K562 (cell line): ENCODE data around the gene B3GLCT. TPM values are rescaled to one million over a fixed set of nuclear protein-coding genes. Genes with fewer than 3 reads are reported as not detected.

ENCODE experiments used
- ATAC-seq: fragments of 200-7000 bp; cut with Tn5 transposase; 3 replicates; pipeline ENCODE4 v1.9.1; 2020; ENCODE audit warnings: moderate library complexity
- BruUV-seq: library from RNA; stranded (reverse); fragments of 400-500 nt; replicated peaks from 2 replicates; lab custom pipeline; 2021; lab: Mats Ljungman, UMichigan
- CTCF ChIA-PET: fragments of 300-600 bp; formaldehyde crosslinking; extraction: SDS; loops from one replicate; lab custom pipeline; 2021; ENCODE audit warnings: low intra/inter-chr PET ratio; lab: Yijun Ruan, JAX
- POLR2A ChIA-PET: fragments of 300-600, 350-650 bp; sonication (Branson Sonifier 250); formaldehyde crosslinking; extraction: SDS; loops from one replicate; lab custom pipeline; 2021; ENCODE audit warnings: antibody characterized with exemption, inconsistent platforms; lab: Yijun Ruan, JAX
- DNase-seq, 4 experiments: peaks; one replicate each; pipeline versions ENCODE4 v3.0.0 to v3.0.0-alpha.2; 2011 to 2018; ENCODE audit warnings: low spot score in 3 of 4, mixed read lengths in 3 of 4; ENCODE audit errors: extremely low read depth in 1 of 4
- FAIRE-seq: peaks from 2 replicates; lab custom pipeline; 2011; peaks lifted over from hg19 to GRCh38; lab: Jason Lieb, UNC
- H2AFZ ChIP-seq: 2 replicates; pipeline ENCODE4 v1.6.0; 2011; ENCODE audit warnings: low read depth, low read length, control low read depth, inconsistent platforms
- H3K27ac ChIP-seq: fragments of 200-600 bp; 3 replicates; pipeline ENCODE4 v1.8.0; 2011; ENCODE audit warnings: low read depth, mild to moderate bottlenecking, control low read depth, inconsistent platforms, low read length, moderate library complexity, mixed read lengths; ENCODE audit errors: extremely low read depth
- H3K27me3 ChIP-seq, 2 experiments: fragments of 300-600 bp in 1 of 2; 2 replicates in 1 of 2; 3 replicates in 1 of 2; pipeline versions ENCODE4 v1.6.0 to v1.8.0; 2011; ENCODE audit warnings: inconsistent platforms in 2 of 2, low read length in 2 of 2, mild to moderate bottlenecking in 1 of 2, mixed read lengths in 1 of 2, moderate library complexity in 1 of 2; ENCODE audit not compliant: control insufficient read depth in 2 of 2, insufficient read depth in 2 of 2
- H3K36me3 ChIP-seq: fragments of 300-600 bp; 3 replicates; pipeline ENCODE4 v1.8.0; 2011; ENCODE audit warnings: mild to moderate bottlenecking, low read length, inconsistent platforms; ENCODE audit not compliant: control insufficient read depth, insufficient read depth
- H3K4me1 ChIP-seq, 2 experiments: fragments of 200-600 bp in 1 of 2; replicated peaks in 1 of 2; 2 replicates in 1 of 2; 3 replicates in 1 of 2; pipeline versions ENCODE4 v1.5.1 to v1.8.0; 2011; ENCODE audit warnings: inconsistent platforms in 2 of 2, low read length in 2 of 2, mild to moderate bottlenecking in 1 of 2, mixed read lengths in 1 of 2, moderate library complexity in 1 of 2; ENCODE audit not compliant: control insufficient read depth in 2 of 2, insufficient read depth in 2 of 2
- H3K4me2 ChIP-seq: 2 replicates; pipeline ENCODE4 v1.6.1; 2011; ENCODE audit warnings: low read length, control low read depth, inconsistent platforms, mixed read lengths; ENCODE audit not compliant: insufficient read depth
- H3K4me3 ChIP-seq: fragments of 200-600 bp; sonication (generic), shearing (Covaris generic); 2 replicates; pipeline ENCODE4 v1.5.1; 2016; ENCODE audit warnings: control low read depth, inconsistent platforms
- H3K79me2 ChIP-seq: fragments of 200-600 bp; 3 replicates; pipeline ENCODE4 v1.8.0; 2011; ENCODE audit warnings: low read length, inconsistent platforms; ENCODE audit not compliant: control insufficient read depth, insufficient read depth
- H3K9ac ChIP-seq, 2 experiments: 2 replicates each; pipeline versions ENCODE4 v1.6.0 to v1.6.1; 2011; ENCODE audit warnings: low read depth in 2 of 2, low read length in 2 of 2, control low read depth in 1 of 2, inconsistent platforms in 1 of 2, mild to moderate bottlenecking in 1 of 2, mixed read lengths in 1 of 2; ENCODE audit not compliant: insufficient read depth in 1 of 2
- H3K9me1 ChIP-seq: one replicate; pipeline ENCODE4 v1.6.0; 2011; ENCODE audit warnings: inconsistent platforms, mild to moderate bottlenecking, low read length, moderate library complexity; ENCODE audit not compliant: control insufficient read depth, insufficient read depth
- H3K9me3 ChIP-seq: replicated peaks from 2 replicates; pipeline ENCODE4 v1.5.1; 2011; ENCODE audit warnings: low read depth, low read length, inconsistent platforms; ENCODE audit not compliant: control insufficient read depth, insufficient read depth
- H4K20me1 ChIP-seq: replicated peaks from 2 replicates; pipeline ENCODE4 v1.6.1; 2011; ENCODE audit warnings: low read length, inconsistent platforms, mixed read lengths; ENCODE audit not compliant: control insufficient read depth, insufficient read depth
- CHD2 ChIP-seq: IDR thresholded peaks from 2 replicates; pipeline ENCODE4 v1.6.1; 2011; ENCODE audit warnings: low read depth, low read length
- DIDO1 ChIP-seq: fragments of 450-650 bp; IDR thresholded peaks from 2 replicates; pipeline ENCODE4 v1.6.1; 2016; ENCODE audit warnings: low read depth, missing biosample characterization, missing genetic modification characterization
- ELF4 ChIP-seq: fragments of 450-650 bp; formaldehyde crosslinking; IDR thresholded peaks from 2 replicates; pipeline ENCODE4 v1.4.0; 2022; ENCODE audit warnings: missing genetic modification characterization
- GATAD2B ChIP-seq: fragments of 450-650 bp; IDR thresholded peaks from 2 replicates; pipeline ENCODE4 v1.6.1; 2017; ENCODE audit warnings: mild to moderate bottlenecking, borderline replicate concordance
- KLF13 ChIP-seq: fragments of 450-650 bp; IDR thresholded peaks from 2 replicates; pipeline ENCODE4 v1.6.1; 2016; ENCODE audit warnings: missing genetic modification characterization, low read depth, mild to moderate bottlenecking, missing compliant biosample characterization, moderate library complexity, borderline replicate concordance
- MAZ ChIP-seq, 2 experiments: fragments of 450-650 bp in 1 of 2; sonication (generic) in 1 of 2; formaldehyde crosslinking; IDR thresholded peaks in 1 of 2; conservative IDR thresholded peaks in 1 of 2; 2 replicates each; pipeline versions ENCODE4 v1.4.0 to v1.5.0; 2020; ENCODE audit warnings: mild to moderate bottlenecking in 1 of 2, missing genetic modification reagents in 1 of 2
- NFE2 ChIP-seq: IDR thresholded peaks from 2 replicates; pipeline ENCODE4 v1.6.1; 2014; ENCODE audit warnings: antibody characterized with exemption, low read depth
- PHF20 ChIP-seq: fragments of 450-650 bp; IDR thresholded peaks from 2 replicates; pipeline ENCODE4 v1.6.1; 2018; ENCODE audit not compliant: partially characterized antibody
- PTRF ChIP-seq: fragments of 450-650 bp; IDR thresholded peaks from 2 replicates; pipeline ENCODE4 v1.6.1; 2016; ENCODE audit warnings: mild to moderate bottlenecking, missing genetic modification characterization, missing compliant biosample characterization
- RBM15 ChIP-seq: fragments of 200-400 bp; formaldehyde crosslinking; IDR thresholded peaks from 2 replicates; pipeline ENCODE4 v1.6.1; 2018; ENCODE audit warnings: mild to moderate bottlenecking, low read length, moderate library complexity; ENCODE audit not compliant: insufficient read depth
- ZNF165 ChIP-seq: fragments of 250-450 bp; sonication (Bioruptor Pico); IDR thresholded peaks from 2 replicates; pipeline ENCODE4 v1.4.0; 2020; ENCODE audit warnings: borderline replicate concordance
- WGBS: fragments of 100-300 bp; shearing (Covaris generic); methylation state at CpG from one replicate; pipeline ENCODE4 v1.1.6; 2016; ENCODE audit warnings: low coverage, mixed read lengths; ENCODE audit not compliant: insufficient coverage; ENCODE audit errors: missing lambda C conversion rate; 5-methylcytosine and 5-hydroxymethylcytosine counted together
- in situ Hi-C: fragments of 300-500 bp; cut with MboI; formaldehyde crosslinking; loops from 4 replicates; pipeline ENCODE4 v1.15.0; 2018; ENCODE audit warnings: inconsistent platforms, mixed read lengths
- intact Hi-C: fragments of 100-400 bp; cut with micrococcal nuclease; formaldehyde crosslinking; loops from 2 replicates; pipeline ENCODE4 v1.14.2; 2022
- polyA plus RNA-seq, 8 experiments: library from polyadenylated mRNA; depleted of rRNA in 4 of 8; stranded (reverse) in 5 of 8; unstranded in 3 of 8; fragments of >200 nt; fragmentation: Nextera tagmentation in 2 of 8; fragmentation: Illumina TruSeq in 1 of 8; extraction: Ambion mirVana in 2 of 8; extraction: Trizol in 1 of 8; gene quantifications; 2 replicates each; pipeline versions ENCODE4 v1.2.1 to v1.2.3, GENCODE V29; 2011 to 2014; ENCODE audit warnings: inconsistent platforms in 1 of 8, missing spikeins in 1 of 8
- total RNA-seq, 7 experiments: library from RNA; depleted of rRNA in 6 of 7; stranded (reverse); fragments of >200 nt in 6 of 7; fragmentation: Illumina TruSeq in 2 of 7; extraction: Trizol in 2 of 7; gene quantifications; 2 replicates each; pipeline versions ENCODE4 v1.2.1 to v1.2.3, GENCODE V29; 2011 to 2021; ENCODE audit warnings: low replicate concordance in 1 of 7
- TF ChIP-seq, protein P1 (sequence below): fragments of 250-450 bp; sonication (Bioruptor Pico); IDR thresholded peaks from 2 replicates; pipeline ENCODE4 v1.8.0; 2021; ENCODE audit warnings: moderate library complexity, mild to moderate bottlenecking, inconsistent platforms

B3GLCT gene
- total and polyA plus RNA-seq, 9 of the 15 experiments (the other 6 are each of a cell fraction or from before 2014, with no cell fraction given) = 1.1 to 5.1 (median 2.9) TPM

DNA sequence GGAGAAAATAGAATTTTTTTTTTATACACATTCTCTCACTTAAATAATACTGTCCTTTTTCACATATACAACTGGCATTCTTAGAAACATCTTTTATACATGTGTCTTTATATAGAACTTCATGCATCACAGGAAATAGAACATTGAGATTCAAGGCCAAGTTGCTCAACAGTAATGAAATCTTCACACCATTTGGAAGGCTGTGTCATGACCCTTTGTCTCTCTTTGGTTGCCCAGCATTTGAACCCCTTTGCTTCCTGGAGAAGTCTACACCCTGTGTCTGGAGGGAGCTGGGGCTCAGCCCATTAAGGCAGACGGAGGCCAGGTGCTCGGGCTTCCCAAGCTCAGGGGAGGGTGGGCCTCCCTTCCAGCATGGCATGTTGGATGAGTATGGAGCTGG, 41.1 kb downstream of the B3GLCT start:
- CTCF ChIA-PET = no interaction called here
- intact Hi-C loops = no loop called here
- Histone ChIP-seq H3K27ac (no peak overlapping the region), H3K79me2 (no peaks in the 10 kb centered on the region), H3K9me1 (no peaks in the 10 kb centered on the region), H3K27me3 (no peaks in the 10 kb centered on the region), H3K4me2 (no peak overlapping the region), H3K9me3 (no peaks in the 10 kb centered on the region), H4K20me1 (no peaks in the 10 kb centered on the region), H2AFZ (no peak overlapping the region), H3K9ac (no peak overlapping the region), H3K4me1 (no peaks in the 10 kb centered on the region), H3K4me3 (no peak overlapping the region), H3K36me3 (no peaks in the 10 kb centered on the region)
- in situ Hi-C loops = loop anchor here (25.0 kb wide), 1 partner anchor 496 kb away; the partner anchor contains the start of gene RXFP2
- DNase-seq (no peak), ATAC-seq (no peak), FAIRE-seq (no peak)
- no TSS peak for BruUV-seq
- POLR2A ChIA-PET = no interaction called here
- 8% methylated on average over 2 of the region's 2 CpGs for WGBS
- TF ChIP-seq ELF4 (CRISPR knock-in tag) = no peak
- no peak for TF ChIP-seq PTRF (tag)
- TF ChIP-seq, protein P1, sequence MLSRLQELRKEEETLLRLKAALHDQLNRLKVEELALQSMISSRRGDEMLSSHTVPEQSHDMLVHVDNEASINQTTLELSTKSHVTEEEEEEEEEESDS = no peak
- no peak for TF ChIP-seq DIDO1 (tag)
- no peak for TF ChIP-seq PHF20
- no peak for TF ChIP-seq CHD2
- no peak for TF ChIP-seq RBM15
- no peak for TF ChIP-seq NFE2
- TF ChIP-seq GATAD2B = no peak
- no peak for TF ChIP-seq ZNF165 (CRISPR knock-in tag)
- TF ChIP-seq KLF13 (tag) = no peak
- no peak for TF ChIP-seq MAZ (CRISPR knock-in tag; conservative IDR thresholded peaks at IDR 0.05 in 1 of 2, IDR thresholded peaks at IDR 0.05 in 1 of 2)
